Transverse colon (tissue), 4 donors: Measurements from ENCODE around the gene TMEM164. TPM values are rescaled to one million over a fixed set of nuclear protein-coding genes. Genes with fewer than 3 reads are reported as not detected.
"Not testable (repeated sequence)": the region's sequence is repeated elsewhere in the genome, so short reads cannot be mapped to it uniquely, and the experiment has no call there.

Experiments used
- DNase-seq: peaks from one replicate; pipeline ENCODE4 v3.0.0-alpha.2; 2019
- H3K27ac ChIP-seq, 4 donors: fragments of 200-600 bp; sonication (generic); 2 replicates each; pipeline ENCODE4 v1.5.1; 2016 to 2018; ENCODE audit warnings: inconsistent platforms in 4 of 4
- H3K27me3 ChIP-seq: fragments of 200-600 bp; sonication (generic); 2 replicates; pipeline ENCODE4 v1.5.1; 2017; ENCODE audit warnings: inconsistent platforms
- H3K36me3 ChIP-seq, 4 donors: fragments of 200-600 bp; sonication (generic); 2 replicates each; pipeline ENCODE4 v1.5.1; 2017 to 2019; ENCODE audit warnings: inconsistent platforms in 4 of 4
- H3K4me1 ChIP-seq, 4 donors: fragments of 200-600 bp; sonication (generic); 2 replicates each; pipeline ENCODE4 v1.5.1; 2017 to 2020; ENCODE audit warnings: inconsistent platforms in 4 of 4
- H3K4me3 ChIP-seq, 4 donors: fragments of 200-600 bp; sonication (generic); 1 replicate in 1 of 4; 2 replicates in 3 of 4; pipeline versions ENCODE4 v1.5.1 to v1.6.1; 2017 to 2019; ENCODE audit warnings: inconsistent platforms in 4 of 4
- H3K9me3 ChIP-seq, 2 donors: fragments of 200-600 bp; sonication (generic); 2 replicates each; pipeline ENCODE4 v1.5.1; 2017 to 2019; ENCODE audit warnings: inconsistent platforms in 2 of 2
- EP300 ChIP-seq: sonication (generic); formaldehyde crosslinking; IDR thresholded peaks from one replicate; pipeline ENCODE4 v1.6.1; 2017; ENCODE audit warnings: antibody characterized with exemption, low read depth
- POLR2A ChIP-seq: fragments of 450-650 bp; IDR thresholded peaks from one replicate; pipeline ENCODE4 v1.6.1; 2016; ENCODE audit warnings: antibody characterized with exemption, mild to moderate bottlenecking, moderate library complexity
- POLR2AphosphoS5 ChIP-seq, 3 donors: sonication (generic); formaldehyde crosslinking; IDR thresholded peaks; one replicate each; pipeline ENCODE4 v1.6.1; 2016; ENCODE audit warnings: antibody characterized with exemption in 3 of 3
- WGBS, 2 donors: methylation state at CpG; one replicate each; pipeline ENCODE4 v1.1.5; 2018; ENCODE audit warnings: low coverage in 1 of 2; 5-methylcytosine and 5-hydroxymethylcytosine counted together
- in situ Hi-C, 4 donors: fragments of 200-750 bp; cut with MboI; loops; one replicate each; pipeline versions ENCODE4 v1.15.0 to v1.15.1; 2017; ENCODE audit warnings: low sequenced_read_pairs in 3 of 4, low pct_ligation_motif_present in 1 of 4, low pct_unique_long_range_greater_than_20kb in 1 of 4
- intact Hi-C: fragments of 100-400 bp; cut with DNase I; formaldehyde crosslinking; loops from one replicate; pipeline ENCODE4 v1.15.1; 2023; ENCODE audit warnings: low total_unique reads
- total RNA-seq, 4 donors: library from RNA; depleted of rRNA; stranded (reverse); fragments of >200 nt; gene quantifications; one replicate each; pipeline ENCODE4 v1.1.0, GENCODE V29; 2016
- TF ChIP-seq, protein P1 (sequence below), 5 experiments: fragments of 200-600 bp in 3 of 5; fragments of 450-650 bp in 2 of 5; sonication (generic) in 3 of 5; IDR thresholded peaks; 1 replicate in 2 of 5; 2 replicates in 3 of 5; pipeline ENCODE4 v1.5.1; 2016 to 2017; ENCODE audit warnings: antibody characterized with exemption in 5 of 5, inconsistent platforms in 3 of 5, mild to moderate bottlenecking in 2 of 5, moderate library complexity in 1 of 5

The TMEM164 gene
- total RNA-seq, 4 donors from 2014 or later = 19.5 to 112 (median 91.3) TPM

DNA sequence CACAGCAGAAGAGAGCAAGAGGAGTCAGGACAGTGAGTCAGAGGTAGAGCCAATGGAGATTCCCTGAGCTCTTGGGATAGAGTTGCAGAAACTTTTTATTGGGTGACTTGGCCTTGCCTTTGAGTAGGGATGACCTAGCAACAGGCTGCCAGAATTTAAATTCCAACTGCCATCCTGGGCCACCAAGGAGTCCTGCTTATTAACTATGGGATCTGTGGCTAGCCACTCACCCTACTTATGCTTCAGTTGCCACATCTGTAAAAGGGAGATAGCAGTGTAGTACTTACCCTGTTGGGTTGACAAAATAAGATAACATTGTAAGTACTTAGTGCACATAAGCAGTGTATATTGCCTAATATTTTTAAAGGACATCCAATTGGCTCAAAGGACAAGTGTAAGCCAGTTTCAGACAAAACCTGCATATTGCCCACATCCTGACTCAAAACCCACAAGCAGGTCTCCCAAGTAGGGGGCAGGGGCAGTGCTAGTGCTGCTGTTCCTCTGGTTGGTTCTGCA, 43.5 kb upstream of the TMEM164 start:
- Histone ChIP-seq H3K9me3 (no peaks in the 10 kb centered on the region), H3K27me3 (no peaks in the 10 kb centered on the region), H3K4me1 (no peaks in the 10 kb centered on the region), H3K4me3 (no peak overlapping the region), H3K36me3 (no peaks in the 10 kb centered on the region), H3K27ac (no peak overlapping the region)
- intact Hi-C loops (no loop called here), in situ Hi-C loops (no loop called here)
- TF ChIP-seq EP300 = no peak
- TF ChIP-seq, protein P1, sequence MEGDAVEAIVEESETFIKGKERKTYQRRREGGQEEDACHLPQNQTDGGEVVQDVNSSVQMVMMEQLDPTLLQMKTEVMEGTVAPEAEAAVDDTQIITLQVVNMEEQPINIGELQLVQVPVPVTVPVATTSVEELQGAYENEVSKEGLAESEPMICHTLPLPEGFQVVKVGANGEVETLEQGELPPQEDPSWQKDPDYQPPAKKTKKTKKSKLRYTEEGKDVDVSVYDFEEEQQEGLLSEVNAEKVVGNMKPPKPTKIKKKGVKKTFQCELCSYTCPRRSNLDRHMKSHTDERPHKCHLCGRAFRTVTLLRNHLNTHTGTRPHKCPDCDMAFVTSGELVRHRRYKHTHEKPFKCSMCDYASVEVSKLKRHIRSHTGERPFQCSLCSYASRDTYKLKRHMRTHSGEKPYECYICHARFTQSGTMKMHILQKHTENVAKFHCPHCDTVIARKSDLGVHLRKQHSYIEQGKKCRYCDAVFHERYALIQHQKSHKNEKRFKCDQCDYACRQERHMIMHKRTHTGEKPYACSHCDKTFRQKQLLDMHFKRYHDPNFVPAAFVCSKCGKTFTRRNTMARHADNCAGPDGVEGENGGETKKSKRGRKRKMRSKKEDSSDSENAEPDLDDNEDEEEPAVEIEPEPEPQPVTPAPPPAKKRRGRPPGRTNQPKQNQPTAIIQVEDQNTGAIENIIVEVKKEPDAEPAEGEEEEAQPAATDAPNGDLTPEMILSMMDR (IDR thresholded peaks at IDR 0.05) = no peak
- TF ChIP-seq POLR2AphosphoS5 (IDR thresholded peaks at IDR 0.05) = no peak
- no peak for TF ChIP-seq POLR2A
- DNase-seq = no peak

DNA sequence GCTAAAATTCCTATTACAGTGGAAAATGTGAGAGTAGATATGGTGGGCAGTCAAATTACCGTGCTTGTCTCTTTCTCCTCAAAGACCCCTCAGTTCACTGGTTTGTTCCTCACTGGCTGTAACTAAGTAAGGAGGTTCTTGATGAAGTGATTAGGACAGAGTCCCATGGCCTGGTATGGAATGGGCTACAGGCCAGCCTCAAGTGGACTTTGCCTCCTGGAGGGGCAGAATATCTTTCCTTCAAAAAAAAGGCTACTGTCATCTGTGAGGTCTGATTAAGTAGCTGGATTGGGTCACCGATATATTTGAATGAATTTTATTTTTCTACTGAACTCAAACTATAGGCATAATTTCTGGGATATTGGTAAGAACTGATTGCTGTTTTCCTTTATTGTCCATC, 38.5 kb upstream of the TMEM164 start:
- TF ChIP-seq POLR2AphosphoS5 (IDR thresholded peaks at IDR 0.05) (no peak), EP300 (no peak), POLR2A (no peak)
- TF ChIP-seq, protein P1 (IDR thresholded peaks at IDR 0.05) = no peak
- no peaks in the 10 kb centered on the region for H3K4me1 ChIP-seq
- H3K9me3 ChIP-seq = no peaks in the 10 kb centered on the region
- no peak overlapping the region for H3K4me3 ChIP-seq
- H3K36me3 ChIP-seq = no peaks in the 10 kb centered on the region
- H3K27me3 ChIP-seq = no peaks in the 10 kb centered on the region
- in situ Hi-C loops (no loop called here), intact Hi-C loops (no loop called here)
- H3K27ac ChIP-seq = no peak overlapping the region
- 74 to 100% methylated on average over 1 to 2 of the region's 2 CpGs for WGBS, 2 donors
- no peak for DNase-seq

DNA sequence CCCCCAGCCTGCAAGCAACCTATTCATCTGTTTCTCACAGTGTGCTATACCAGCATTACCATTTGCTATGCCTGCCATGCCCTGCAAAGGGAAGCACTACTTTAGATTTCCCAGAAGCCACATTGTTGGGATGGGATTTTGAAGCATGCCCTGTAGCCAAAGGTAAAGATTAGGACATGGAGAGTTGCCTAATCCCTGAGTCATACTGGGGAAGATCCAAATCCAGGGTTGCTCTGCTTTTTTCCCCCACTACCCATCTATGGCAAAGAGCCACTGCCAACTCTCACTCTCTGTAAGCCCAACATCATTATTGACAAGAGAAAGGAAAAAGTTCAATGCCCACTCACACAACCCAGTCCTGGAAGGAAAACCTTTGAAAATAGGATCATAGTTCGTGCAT, 36.7 kb upstream of the TMEM164 start:
- no peaks in the 10 kb centered on the region for H3K27me3 ChIP-seq
- no peak overlapping the region for H3K27ac ChIP-seq
- H3K4me1 ChIP-seq = no peaks in the 10 kb centered on the region
- TF ChIP-seq EP300 (no peak), POLR2A (no peak), POLR2AphosphoS5 (IDR thresholded peaks at IDR 0.05) (no peak)
- TF ChIP-seq, protein P1 (IDR thresholded peaks at IDR 0.05) = no peak
- no peak for DNase-seq
- intact Hi-C loops (no loop called here), in situ Hi-C loops (no loop called here)
- H3K4me3 ChIP-seq = no peak overlapping the region
- no peaks in the 10 kb centered on the region for H3K9me3 ChIP-seq
- no peaks in the 10 kb centered on the region for H3K36me3 ChIP-seq
- 73% methylated on average over 1 of the region's 1 CpG; no CpG with 5 or more reads in 1 of the 2 donors for WGBS, 2 donors

DNA sequence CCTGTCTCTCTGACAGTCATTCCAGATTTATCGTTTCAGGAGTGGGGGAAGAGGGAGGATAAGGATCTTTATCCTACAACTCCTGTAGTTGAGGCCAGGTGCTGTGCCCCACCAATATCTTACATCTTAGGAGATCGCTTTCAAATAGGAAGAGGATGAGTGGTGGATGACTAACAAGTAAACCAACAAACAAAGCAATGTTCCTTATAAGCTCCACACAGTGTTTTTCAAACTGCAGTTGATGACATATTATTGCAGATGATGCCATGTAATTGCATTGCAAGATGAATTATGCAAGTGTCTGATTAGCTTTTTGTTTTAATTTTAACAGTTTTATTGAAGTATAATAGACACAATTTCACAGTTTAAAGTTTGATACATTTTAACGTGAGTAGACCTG, 35.8 kb upstream of the TMEM164 start:
- in situ Hi-C loops = no loop called here
- intact Hi-C loops = no loop called here
- no peak for DNase-seq
- H3K4me1 ChIP-seq = no peaks in the 10 kb centered on the region
- TF ChIP-seq EP300 (no peak), POLR2A (no peak), POLR2AphosphoS5 (IDR thresholded peaks at IDR 0.05) (no peak)
- TF ChIP-seq, protein P1 (IDR thresholded peaks at IDR 0.05) = no peak
- H3K36me3 ChIP-seq = no peaks in the 10 kb centered on the region
- no peaks in the 10 kb centered on the region for H3K9me3 ChIP-seq
- no peak overlapping the region for H3K27ac ChIP-seq
- 70 to 75% methylated on average over 2 to 3 of the region's 3 CpGs for WGBS, 2 donors
- H3K4me3 ChIP-seq = no peak overlapping the region
- no peaks in the 10 kb centered on the region for H3K27me3 ChIP-seq

DNA sequence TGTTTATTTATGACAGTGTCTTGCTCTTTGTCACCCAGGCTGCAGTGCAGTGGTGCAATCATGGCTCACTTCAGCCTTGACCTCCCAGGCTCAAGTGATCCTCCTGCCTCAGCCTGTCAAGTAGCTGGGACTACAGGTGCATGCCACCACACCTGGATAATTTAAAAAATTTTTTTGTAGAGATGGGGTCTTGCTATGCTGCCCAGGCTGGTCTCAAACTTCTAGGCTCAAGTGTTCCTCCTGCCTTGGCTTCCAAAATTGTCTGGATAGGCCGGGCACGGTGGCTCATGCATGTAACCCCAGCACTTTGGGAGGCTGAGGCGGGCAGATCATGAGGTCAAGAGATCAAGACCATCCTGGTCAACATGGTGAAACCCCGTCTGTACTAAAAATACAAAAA, 32.1 kb upstream of the TMEM164 start:
- H3K4me1 ChIP-seq, H3K27me3 ChIP-seq, H3K4me3 ChIP-seq, H3K9me3 ChIP-seq, DNase-seq, H3K36me3 ChIP-seq, intact Hi-C loops, H3K27ac ChIP-seq, in situ Hi-C loops: not testable (repeated sequence)
- 83% methylated on average over 4 of the region's 4 CpGs; no CpG with 5 or more reads in 1 of the 2 donors for WGBS, 2 donors
